Activated naive CD8-positive, alpha-beta T cell treated with anti-CD3 and anti-CD28 coated beads, Interleukin-2, amount 50 U/mL, for 24 hours (primary cell): ENCODE measurements around the gene SMIM38.

ENCODE experiments used
- ATAC-seq: fragments of 150-1000 bp; cut with Tn5 transposase; one replicate; pipeline ENCODE4 v1.10.0; 2021
- DNase-seq: peaks from one replicate; pipeline ENCODE4 v3.0.0; 2021
- H3K27ac Mint-ChIP-seq: one replicate; pipeline ENCODE4 v1.8.0; 2021; ENCODE audit warnings: mild to moderate bottlenecking, mixed read lengths
- H3K27me3 Mint-ChIP-seq: one replicate; pipeline ENCODE4 v1.8.0; 2021; ENCODE audit warnings: mixed read lengths
- H3K36me3 Mint-ChIP-seq: one replicate; pipeline ENCODE4 v1.8.0; 2021; ENCODE audit warnings: low read depth, mixed read lengths
- H3K4me1 Mint-ChIP-seq: one replicate; pipeline ENCODE4 v1.8.0; 2021; ENCODE audit warnings: mixed read lengths
- H3K4me3 Mint-ChIP-seq: one replicate; pipeline ENCODE4 v1.8.0; 2021; ENCODE audit warnings: mild to moderate bottlenecking, moderate library complexity, mixed read lengths
- H3K9me3 Mint-ChIP-seq: one replicate; pipeline ENCODE4 v1.8.0; 2021; ENCODE audit warnings: mixed read lengths

SMIM38 gene

GRCh38 chr11:69200331-69201065 is 44.8 kb downstream of the SMIM38 start:
- Mint-ChIP-seq H3K4me3 (no peak overlapping the region), H3K27ac (no peak overlapping the region), H3K27me3 (peaks cover 13% of the 10 kb centered on the region), H3K4me1 (peaks cover 6% of the 10 kb centered on the region), H3K36me3 (no peaks in the 10 kb centered on the region), H3K9me3 (no peaks in the 10 kb centered on the region)
- no peak for ATAC-seq
- no peak for DNase-seq

GRCh38 chr11:69201066-69201365 is 45.3 kb downstream of the SMIM38 start:
- Mint-ChIP-seq H3K9me3 (no peaks in the 10 kb centered on the region), H3K36me3 (no peaks in the 10 kb centered on the region), H3K4me3 (no peak overlapping the region), H3K4me1 (peaks cover 6% of the 10 kb centered on the region), H3K27ac (no peak overlapping the region), H3K27me3 (peaks cover 13% of the 10 kb centered on the region)
- ATAC-seq (no peak), DNase-seq (no peak)

DNA sequence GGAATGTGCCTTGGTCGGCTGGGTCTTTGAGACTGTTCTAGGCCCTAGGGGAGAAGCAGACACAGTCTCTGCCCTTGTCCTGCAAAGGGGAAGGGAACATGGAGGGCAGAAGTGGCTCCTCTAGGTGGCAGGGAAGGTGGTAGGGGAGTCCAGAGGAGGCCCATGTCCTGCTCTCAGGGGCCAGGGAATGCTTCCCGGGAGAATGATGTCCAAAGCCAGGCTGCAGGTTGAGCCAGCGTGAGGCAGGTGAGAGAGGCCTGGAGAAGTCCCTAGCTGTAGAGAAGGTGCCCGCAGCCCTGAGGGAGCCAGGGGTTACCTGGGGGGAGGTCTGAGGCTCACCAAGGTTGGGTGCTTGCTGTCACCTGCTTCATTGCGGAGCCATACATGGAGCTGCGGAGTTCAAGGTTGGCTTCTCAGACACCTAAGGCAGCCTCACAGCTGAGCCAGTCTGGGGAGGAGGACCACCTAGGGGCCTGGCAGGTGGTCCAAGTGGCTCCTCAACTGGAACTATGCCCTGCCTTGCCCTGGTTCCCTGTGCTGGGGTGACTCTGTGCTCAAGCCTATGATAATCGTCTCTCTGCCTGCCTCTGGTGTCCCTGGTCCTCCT is 46.1 kb downstream of the SMIM38 start:
- ATAC-seq: no peak
- no peak for DNase-seq
- H3K4me1 Mint-ChIP-seq: peaks cover 6% of the 10 kb centered on the region
- no peaks in the 10 kb centered on the region for H3K9me3 Mint-ChIP-seq
- H3K4me3 Mint-ChIP-seq: no peak overlapping the region
- peaks cover under 1% of the 10 kb centered on the region for H3K36me3 Mint-ChIP-seq
- no peak overlapping the region for H3K27ac Mint-ChIP-seq
- H3K27me3 Mint-ChIP-seq: peaks cover 13% of the 10 kb centered on the region

DNA sequence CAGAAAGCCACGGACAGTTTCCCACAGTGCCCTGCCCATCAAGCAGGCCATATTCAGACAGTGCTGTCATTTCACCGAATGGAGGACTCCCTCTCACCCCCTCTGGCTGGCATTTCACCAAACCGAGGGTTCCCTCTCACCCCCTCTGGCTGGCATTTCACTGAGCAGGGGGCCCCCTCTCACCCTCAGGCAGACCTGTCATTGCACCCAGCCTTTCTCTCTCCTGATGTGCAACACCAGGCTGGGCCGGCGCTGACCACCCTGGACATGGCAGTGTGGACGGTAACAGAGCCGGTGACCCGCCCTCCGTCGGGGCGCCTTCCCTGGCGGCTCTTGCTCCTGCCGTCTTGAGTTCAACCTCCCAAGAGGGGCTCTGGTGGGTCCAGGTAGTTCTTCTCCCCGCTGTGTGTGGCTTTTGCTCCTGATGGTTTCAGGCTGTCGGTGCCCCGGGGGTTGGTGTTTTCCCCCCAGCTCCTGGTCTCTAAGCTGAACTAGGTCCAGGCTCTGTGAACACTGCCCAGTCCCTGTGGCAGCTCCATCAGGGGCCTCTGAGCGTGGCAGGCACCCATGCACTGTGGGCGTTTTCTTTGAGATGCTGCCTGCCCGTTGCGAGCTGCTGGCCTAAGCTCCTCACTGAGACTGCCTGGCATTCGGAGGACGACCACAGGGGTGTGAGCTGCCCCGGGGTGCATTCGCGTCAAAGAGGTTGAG is 46.9 kb downstream of the SMIM38 start:
- Mint-ChIP-seq H3K27ac (no peak overlapping the region), H3K4me1 (peaks cover 6% of the 10 kb centered on the region), H3K9me3 (no peaks in the 10 kb centered on the region), H3K4me3 (no peak overlapping the region), H3K36me3 (peaks cover 2% of the 10 kb centered on the region), H3K27me3 (peaks cover 17% of the 10 kb centered on the region)
- ATAC-seq (no peak), DNase-seq (no peak)

- Mint-ChIP-seq H3K27me3 (peaks cover 19% of the 10 kb centered on the region), H3K36me3 (peaks cover 2% of the 10 kb centered on the region)
- ATAC-seq: no peak
Observed at GRCh38 chr11:69203381-69203780, 47.6 kb downstream of the SMIM38 start.

GRCh38 chr11:69203901-69204245 is 48.1 kb downstream of the SMIM38 start:
- ATAC-seq: no peak
- peaks cover 3% of the 10 kb centered on the region for H3K9me3 Mint-ChIP-seq
- peaks cover 6% of the 10 kb centered on the region for H3K4me1 Mint-ChIP-seq
- DNase-seq: no peak
- no peak overlapping the region for H3K27ac Mint-ChIP-seq
- no peak overlapping the region for H3K4me3 Mint-ChIP-seq
- peaks cover 2% of the 10 kb centered on the region for H3K36me3 Mint-ChIP-seq
- peaks cover 16% of the 10 kb centered on the region for H3K27me3 Mint-ChIP-seq

More at GRCh38 chr11:69203381-69203780, 47.6 kb downstream of the SMIM38 start:
- no peak for DNase-seq
- peaks cover 3% of the 10 kb centered on the region for H3K9me3 Mint-ChIP-seq
- H3K27ac Mint-ChIP-seq: no peak overlapping the region
- H3K4me1 Mint-ChIP-seq: peaks cover 6% of the 10 kb centered on the region
- no peak overlapping the region for H3K4me3 Mint-ChIP-seq

- no peak for DNase-seq
Observed at GRCh38 chr11:69204246-69204940, 48.7 kb downstream of the SMIM38 start.

GRCh38 chr11:69204941-69205742 is 49.4 kb downstream of the SMIM38 start:
- no peak for ATAC-seq
- H3K27ac Mint-ChIP-seq: no peak overlapping the region

More at GRCh38 chr11:69204246-69204940, 48.7 kb downstream of the SMIM38 start:
- no peak for ATAC-seq
- no peak overlapping the region for H3K27ac Mint-ChIP-seq
- H3K36me3 Mint-ChIP-seq: peaks cover 2% of the 10 kb centered on the region
- H3K4me3 Mint-ChIP-seq: no peak overlapping the region
- H3K9me3 Mint-ChIP-seq: peaks cover 3% of the 10 kb centered on the region
- H3K27me3 Mint-ChIP-seq: peaks cover 13% of the 10 kb centered on the region
- H3K4me1 Mint-ChIP-seq: peaks cover 4% of the 10 kb centered on the region

More at GRCh38 chr11:69204941-69205742, 49.4 kb downstream of the SMIM38 start:
- Mint-ChIP-seq H3K9me3 (peaks cover 3% of the 10 kb centered on the region), H3K36me3 (peaks cover 2% of the 10 kb centered on the region), H3K4me1 (peaks cover 1% of the 10 kb centered on the region), H3K4me3 (no peak overlapping the region), H3K27me3 (peaks cover 12% of the 10 kb centered on the region)
- no peak for DNase-seq
